Mesenchymal stem cell (in vitro differentiated cells and primary cell): ENCODE results near the gene LMO1.

Experiments
- DNase-seq: peaks from one replicate; pipeline ENCODE4 v3.0.0-alpha.2; 2013
- H2AFZ ChIP-seq: one replicate; pipeline ENCODE4 v1.6.1; 2013; ENCODE audit warnings: low read depth, mild to moderate bottlenecking, control low read depth, inconsistent platforms, low read length, moderate library complexity
- H2AK5ac ChIP-seq: 2 replicates; pipeline ENCODE4 v1.6.1; 2013; ENCODE audit warnings: low read length, moderate library complexity, mild to moderate bottlenecking, inconsistent platforms; ENCODE audit not compliant: severe bottlenecking
- H2BK120ac ChIP-seq: one replicate; pipeline ENCODE4 v1.6.1; 2013; ENCODE audit warnings: low read depth, mild to moderate bottlenecking, inconsistent platforms, low read length, moderate library complexity
- H2BK12ac ChIP-seq, 2 experiments: one replicate each; pipeline ENCODE4 v1.6.1; 2013; ENCODE audit warnings: inconsistent platforms in 2 of 2, low read length in 2 of 2, mild to moderate bottlenecking in 2 of 2, moderate library complexity in 2 of 2, control low read depth in 1 of 2
- H2BK15ac ChIP-seq: one replicate; pipeline ENCODE4 v1.6.1; 2013; ENCODE audit warnings: mild to moderate bottlenecking, low read depth, inconsistent platforms; ENCODE audit not compliant: poor library complexity, severe bottlenecking
- H2BK5ac ChIP-seq: 2 replicates; pipeline ENCODE4 v1.6.1; 2013; ENCODE audit warnings: low read depth, mild to moderate bottlenecking, low read length, control low read depth, inconsistent platforms; ENCODE audit not compliant: poor library complexity, severe bottlenecking
- H3K14ac ChIP-seq, 2 experiments: one replicate each; pipeline ENCODE4 v1.6.1; 2013; ENCODE audit warnings: inconsistent platforms in 2 of 2, low read length in 2 of 2, control low read depth in 1 of 2, mild to moderate bottlenecking in 1 of 2, moderate library complexity in 1 of 2
- H3K18ac ChIP-seq, 2 experiments: one replicate each; pipeline ENCODE4 v1.6.1; 2013; ENCODE audit warnings: inconsistent platforms in 2 of 2, low read length in 2 of 2, control low read depth in 1 of 2, low read depth in 1 of 2, mild to moderate bottlenecking in 1 of 2
- H3K23ac ChIP-seq, 2 experiments: one replicate each; pipeline ENCODE4 v1.6.1; 2013; ENCODE audit warnings: inconsistent platforms in 2 of 2, low read length in 2 of 2, mild to moderate bottlenecking in 2 of 2, moderate library complexity in 2 of 2, control low read depth in 1 of 2
- H3K27ac ChIP-seq: 2 replicates; pipeline ENCODE4 v1.5.1; 2013; ENCODE audit warnings: mild to moderate bottlenecking, moderate library complexity, low read length, control low read depth, inconsistent platforms; ENCODE audit not compliant: poor library complexity, severe bottlenecking
- H3K27me3 ChIP-seq, 2 experiments: 2 replicates each; pipeline versions ENCODE4 v1.6.1 to v1.7.0; 2013; ENCODE audit warnings: low read length in 2 of 2, mild to moderate bottlenecking in 2 of 2, moderate library complexity in 2 of 2, control low read depth in 1 of 2, inconsistent platforms in 1 of 2; ENCODE audit not compliant: control insufficient read depth in 1 of 2, insufficient read depth in 1 of 2
- H3K36me3 ChIP-seq, 2 experiments: 2 replicates each; pipeline versions ENCODE4 v1.6.1 to v1.7.0; 2013; ENCODE audit warnings: low read length in 2 of 2, control low read depth in 1 of 2, inconsistent platforms in 1 of 2, low read depth in 1 of 2, mild to moderate bottlenecking in 1 of 2; ENCODE audit not compliant: insufficient read depth in 2 of 2, control insufficient read depth in 1 of 2
- H3K4ac ChIP-seq, 2 experiments: one replicate each; pipeline ENCODE4 v1.6.1; 2013; ENCODE audit warnings: inconsistent platforms in 2 of 2, low read length in 2 of 2, mild to moderate bottlenecking in 2 of 2, moderate library complexity in 2 of 2, control low read depth in 1 of 2, low read depth in 1 of 2
- H3K4me1 ChIP-seq: 2 replicates; pipeline ENCODE4 v1.6.1; 2013; ENCODE audit warnings: low read depth, low read length, control low read depth; ENCODE audit not compliant: control insufficient read depth, insufficient read depth
- H3K4me2 ChIP-seq: 2 replicates; pipeline ENCODE4 v1.6.1; 2013; ENCODE audit warnings: low read length, mild to moderate bottlenecking, inconsistent platforms; ENCODE audit not compliant: poor library complexity, severe bottlenecking
- H3K4me3 ChIP-seq, 2 experiments: 2 replicates each; pipeline versions ENCODE4 v1.5.1 to v1.7.0; 2013; ENCODE audit warnings: low read length in 2 of 2, mild to moderate bottlenecking in 2 of 2, control low read depth in 1 of 2, low read depth in 1 of 2; ENCODE audit not compliant: insufficient read depth in 1 of 2
- H3K79me1 ChIP-seq: replicated peaks from 2 replicates; pipeline ENCODE4 v1.6.1; 2013; ENCODE audit warnings: mild to moderate bottlenecking, control low read depth, low read length, inconsistent platforms; ENCODE audit not compliant: poor library complexity, severe bottlenecking
- H3K9ac ChIP-seq: 2 replicates; pipeline ENCODE4 v1.7.0; 2013; ENCODE audit warnings: mild to moderate bottlenecking, low read length, moderate library complexity
- H3K9me3 ChIP-seq: 2 replicates; pipeline ENCODE4 v1.7.0; 2013; ENCODE audit warnings: mild to moderate bottlenecking, low read length; ENCODE audit not compliant: control insufficient read depth
- H4K8ac ChIP-seq: one replicate; pipeline ENCODE4 v1.6.1; 2013; ENCODE audit warnings: inconsistent platforms, mild to moderate bottlenecking, low read length, moderate library complexity
- H4K91ac ChIP-seq: one replicate; pipeline ENCODE4 v1.6.1; 2013; ENCODE audit warnings: mild to moderate bottlenecking, low read length, inconsistent platforms
- WGBS: methylation state at CpG from one replicate; pipeline ENCODE4 v1.1.7; 2013; ENCODE audit warnings: mixed read lengths; 5-methylcytosine and 5-hydroxymethylcytosine counted together

The LMO1 gene

DNA sequence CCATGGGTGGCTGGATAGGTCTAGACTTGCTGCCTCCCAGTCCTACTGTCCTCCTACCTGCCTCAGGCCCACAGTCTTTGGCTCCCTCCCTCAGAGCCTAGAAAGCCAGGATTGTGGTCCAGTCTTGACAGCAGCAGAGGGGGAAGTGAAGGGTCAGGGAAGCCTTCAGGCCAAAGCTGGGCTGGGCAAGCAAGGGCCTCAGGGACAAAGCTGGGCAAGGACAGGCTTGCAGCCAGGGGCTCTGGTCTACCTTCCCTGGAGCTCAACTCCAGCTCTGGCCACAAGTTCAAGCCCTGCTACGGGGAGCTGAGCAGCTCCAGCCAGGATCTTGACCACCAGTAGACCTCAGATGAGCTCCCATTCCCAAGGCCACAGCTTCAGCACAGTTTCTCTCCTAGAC is 14.9 kb downstream of the LMO1 start:
- Histone ChIP-seq H3K36me3 (no peaks in the 10 kb centered on the region), H2BK15ac (no peak overlapping the region), H2BK5ac (no peak overlapping the region), H3K27ac (no peak overlapping the region), H4K8ac (no peak overlapping the region), H3K4me2 (no peak overlapping the region), H2AK5ac (no peak overlapping the region), H2BK12ac (no peak overlapping the region), H3K9me3 (no peaks in the 10 kb centered on the region), H3K4me3 (no peak overlapping the region), H2BK120ac (no peak overlapping the region), H3K14ac (no peak overlapping the region), H3K9ac (no peak overlapping the region), H4K91ac (no peak overlapping the region), H3K4me1 (peaks cover 1% of the 10 kb centered on the region), H2AFZ (no peak overlapping the region), H3K79me1 (no peaks in the 10 kb centered on the region), H3K27me3 (peaks cover 53 to 76% of the 10 kb centered on the region in 2 experiments), H3K23ac (no peak overlapping the region), H3K18ac (no peak overlapping the region), H3K4ac (no peak overlapping the region)
- 71% methylated on average over 1 of the region's 1 CpG for WGBS
- no peak for DNase-seq

DNA sequence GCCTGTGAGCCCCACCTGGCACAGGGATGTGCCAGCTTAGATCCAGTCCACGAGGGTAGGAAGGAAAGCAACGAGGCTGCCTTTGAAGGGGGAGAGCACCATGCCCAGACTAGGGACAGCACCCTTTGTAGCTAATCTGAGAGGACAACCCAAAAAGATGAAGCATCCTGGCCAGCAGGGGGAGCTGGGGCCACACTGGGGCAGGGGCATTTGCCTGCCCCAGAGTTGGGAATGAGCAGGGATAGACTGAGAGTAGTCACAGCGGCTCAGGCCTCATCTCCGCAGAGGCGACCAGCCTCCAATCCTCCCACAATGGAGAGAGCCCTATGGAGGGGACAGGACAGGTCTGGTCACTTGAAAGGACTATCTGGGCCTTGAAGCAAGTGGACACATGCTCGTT is 16.4 kb downstream of the LMO1 start:
- no peak overlapping the region for H3K18ac ChIP-seq
- H2AFZ ChIP-seq, result no peak overlapping the region
- H3K36me3 ChIP-seq, result no peaks in the 10 kb centered on the region
- H2BK15ac ChIP-seq, result no peak overlapping the region
- H3K9me3 ChIP-seq, result no peaks in the 10 kb centered on the region
- H3K4me3 ChIP-seq, result no peak overlapping the region
- WGBS, result 65% methylated on average over 6 of the region's 6 CpGs
- H3K4me1 ChIP-seq, result peaks cover 1% of the 10 kb centered on the region
- H3K4me2 ChIP-seq, result no peak overlapping the region
- no peak overlapping the region for H2BK120ac ChIP-seq
- H4K91ac ChIP-seq, result no peak overlapping the region
- H3K23ac ChIP-seq, result no peak overlapping the region
- H3K9ac ChIP-seq, result no peak overlapping the region
- H2BK12ac ChIP-seq, result no peak overlapping the region
- H2AK5ac ChIP-seq, result no peak overlapping the region
- DNase-seq, result no peak
- H3K4ac ChIP-seq, result no peak overlapping the region
- peaks cover 66 to 91% of the 10 kb centered on the region in 2 experiments for H3K27me3 ChIP-seq
- no peak overlapping the region for H3K27ac ChIP-seq
- no peak overlapping the region for H3K14ac ChIP-seq
- no peaks in the 10 kb centered on the region for H3K79me1 ChIP-seq
- H4K8ac ChIP-seq, result no peak overlapping the region
- no peak overlapping the region for H2BK5ac ChIP-seq

DNA sequence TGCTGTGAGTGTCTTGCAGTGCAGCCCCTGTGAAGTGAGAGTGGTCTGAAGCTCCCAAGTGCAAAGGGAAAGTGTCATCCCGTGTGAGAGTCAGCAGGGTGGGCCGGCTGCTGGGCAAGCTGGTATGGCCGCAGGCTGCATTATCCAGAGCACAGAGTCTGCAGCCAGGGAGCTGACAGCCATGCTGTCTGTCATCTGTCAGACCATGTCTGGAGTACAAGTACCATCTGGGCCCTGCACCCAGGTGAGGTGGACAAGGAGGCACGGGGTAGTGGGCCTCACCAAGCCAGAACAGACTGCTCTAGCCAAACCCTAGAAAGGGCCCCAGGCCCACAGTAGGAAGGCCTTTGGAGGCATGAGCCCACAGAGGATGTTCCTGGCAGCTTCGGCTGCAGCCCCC is 20.2 kb downstream of the LMO1 start:
- no peak overlapping the region for H3K4me2 ChIP-seq
- H3K18ac ChIP-seq, result no peak overlapping the region
- WGBS, result 56% methylated on average over 5 of the region's 5 CpGs

DNA sequence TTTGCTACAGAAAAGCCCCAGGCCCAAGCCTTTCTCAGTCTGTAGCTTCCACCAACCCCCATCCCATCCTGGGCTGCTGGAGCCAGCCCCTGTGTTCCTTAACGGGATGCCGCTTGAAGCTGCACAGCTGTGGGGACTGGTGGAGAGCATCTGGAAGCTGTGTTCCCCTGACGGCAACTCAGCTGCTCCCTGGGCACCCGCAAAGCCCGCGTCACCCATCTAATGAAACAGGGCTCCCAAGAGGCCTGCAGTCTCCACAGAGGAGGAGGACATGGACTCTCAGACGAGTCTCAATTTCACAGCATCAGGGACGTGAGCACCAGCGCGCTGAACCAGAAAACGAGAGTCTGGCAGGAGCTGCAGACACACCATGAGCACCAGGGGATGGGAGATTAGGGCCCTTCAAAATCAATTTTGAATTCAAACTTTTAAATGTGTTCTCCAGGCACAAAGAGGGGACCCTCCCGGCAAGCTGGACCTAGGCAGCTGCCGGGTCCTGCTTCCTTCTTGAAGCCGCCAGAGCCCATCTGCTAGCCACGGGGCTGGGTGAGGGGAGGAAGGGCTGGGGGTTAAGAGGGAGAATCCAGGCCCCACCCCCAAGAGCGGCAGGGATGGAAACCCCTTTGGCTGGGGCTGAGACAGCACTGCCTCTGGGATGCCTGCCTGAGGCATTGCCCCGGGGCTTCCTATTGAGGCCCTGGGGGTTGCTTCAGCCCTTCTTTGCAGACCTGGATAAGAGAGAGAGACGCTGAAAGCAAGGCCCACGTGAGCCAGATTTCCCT is 21.0 kb downstream of the LMO1 start:
- Histone ChIP-seq H2BK5ac (no peak overlapping the region), H2BK120ac (no peak overlapping the region), H3K4me2 (no peak overlapping the region), H3K36me3 (no peaks in the 10 kb centered on the region), H2BK12ac (no peak overlapping the region), H3K27ac (no peak overlapping the region), H3K4me1 (no peaks in the 10 kb centered on the region), H4K91ac (no peak overlapping the region), H3K79me1 (no peaks in the 10 kb centered on the region), H3K4ac (no peak overlapping the region), H4K8ac (no peak overlapping the region), H3K23ac (no peak overlapping the region), H2AFZ (no peak overlapping the region), H3K18ac (no peak overlapping the region), H3K14ac (no peak overlapping the region), H3K9ac (no peak overlapping the region), H3K27me3 (peaks cover 54 to 86% of the 10 kb centered on the region in 2 experiments), H3K9me3 (no peaks in the 10 kb centered on the region), H3K4me3 (no peak overlapping the region), H2AK5ac (no peak overlapping the region), H2BK15ac (no peak overlapping the region)
- WGBS, result 67% methylated on average over 19 of the region's 19 CpGs
- DNase-seq, result no peak

More for the DNA sequence above, 20.2 kb downstream of the LMO1 start:
- no peaks in the 10 kb centered on the region for H3K79me1 ChIP-seq
- no peaks in the 10 kb centered on the region for H3K9me3 ChIP-seq
- no peak overlapping the region for H3K4ac ChIP-seq
- peak overlapping the region in 1 of 2 experiments; percentile 1 for H3K14ac ChIP-seq
- H2BK12ac ChIP-seq, result no peak overlapping the region
- no peak overlapping the region for H2AK5ac ChIP-seq
- no peak overlapping the region for H2BK15ac ChIP-seq
- no peaks in the 10 kb centered on the region for H3K4me1 ChIP-seq
- no peak overlapping the region for H3K9ac ChIP-seq
- no peak overlapping the region for H4K8ac ChIP-seq
- no peak overlapping the region for H2AFZ ChIP-seq
- no peak overlapping the region for H2BK5ac ChIP-seq
- H3K27me3 ChIP-seq, result peaks cover 62 to 93% of the 10 kb centered on the region in 2 experiments
- DNase-seq, result no peak
- no peak overlapping the region for H4K91ac ChIP-seq
- no peak overlapping the region for H3K4me3 ChIP-seq
- no peaks in the 10 kb centered on the region for H3K36me3 ChIP-seq
- H2BK120ac ChIP-seq, result no peak overlapping the region
- H3K27ac ChIP-seq, result no peak overlapping the region
- H3K23ac ChIP-seq, result no peak overlapping the region
